ENCODE measurements around the gene CHRNA3.

DNA sequence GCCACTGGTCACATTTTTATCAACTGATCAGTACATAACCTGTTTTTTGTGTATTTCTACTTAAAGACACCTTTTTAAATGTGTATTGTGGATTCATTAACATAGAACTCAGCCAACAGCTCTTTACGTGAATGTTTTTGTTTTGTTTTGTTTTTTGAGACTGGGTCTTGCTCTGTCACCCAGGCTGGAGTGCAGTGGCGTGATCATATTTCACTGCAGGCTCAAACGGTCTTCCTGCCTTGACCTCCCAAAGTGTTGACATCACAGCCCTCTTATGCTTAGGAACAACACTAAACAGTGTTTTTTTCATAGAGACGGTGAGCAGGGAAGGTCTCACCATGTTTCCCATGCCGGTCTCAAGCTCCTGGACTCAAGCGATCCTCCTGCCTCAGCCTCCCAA is 70.6 kb downstream of the CHRNA3 start:
- no peak for TF ChIP-seq CTCF (IDR thresholded peaks at IDR 0.05)
- TF ChIP-seq POLR2A (IDR thresholded peaks at IDR 0.05), result no peak
